Measurements from ENCODE around the gene RTP5. TPM values are rescaled to one million over a fixed set of nuclear protein-coding genes. Genes with fewer than 3 reads are reported as not detected.
"Not testable (repeated sequence)": the region's sequence is repeated elsewhere in the genome, so short reads cannot be mapped to it uniquely, and the experiment has no call there.

Gene RTP5
- total and polyA plus RNA-seq, 9 donors = 0.05 to 0.06 (median 0.05) TPM; not detected in 6

DNA sequence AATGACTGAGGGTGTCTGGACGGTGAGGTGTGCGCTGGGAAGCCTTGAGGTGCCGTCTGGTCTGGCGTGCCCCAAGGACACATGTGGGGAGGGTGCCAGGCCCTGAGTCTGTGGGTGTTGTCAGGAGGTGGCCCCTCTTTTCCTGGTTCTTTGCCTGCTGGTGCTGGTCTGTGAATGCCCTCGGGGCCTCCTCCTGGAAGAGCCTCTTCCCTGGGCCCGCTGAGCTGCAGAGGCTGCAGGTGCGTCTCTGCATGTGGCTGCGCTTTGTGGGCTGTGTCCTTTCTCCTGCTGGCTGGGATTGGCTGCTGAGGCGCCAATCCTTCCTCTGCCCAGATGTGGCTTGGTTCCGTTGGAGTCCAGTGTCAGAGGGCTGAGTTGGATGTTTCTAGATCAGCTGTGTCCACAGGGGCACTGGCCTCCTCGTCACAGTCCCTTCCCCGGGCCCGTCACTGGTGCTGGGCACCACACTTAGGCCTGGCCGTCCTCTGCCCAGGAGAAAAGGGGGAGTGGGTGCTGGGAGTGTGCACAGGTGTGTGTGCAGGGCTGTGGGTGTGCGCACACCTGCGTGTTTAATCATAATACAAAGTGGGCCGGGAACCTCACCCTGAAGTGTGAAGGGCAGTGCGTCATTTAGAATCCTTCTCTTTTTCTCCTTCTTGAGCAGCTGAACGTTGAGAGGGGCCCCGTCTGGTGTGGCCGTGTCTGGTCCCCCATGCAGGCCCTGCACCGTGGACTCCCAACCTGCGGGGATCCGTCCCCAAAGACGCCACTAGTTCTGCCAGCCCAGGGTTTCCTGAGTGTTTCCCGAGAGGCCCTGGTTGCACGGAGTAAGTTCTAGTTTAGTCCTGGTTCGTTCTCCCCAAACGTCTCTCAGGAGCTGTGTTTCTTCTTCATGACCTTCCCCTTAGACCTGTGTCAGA lies 35.5 kb downstream of the RTP5 start:
- Histone ChIP-seq H3K9me3 (replicated peaks; ENCODE audit: control insufficient read depth, low read depth, low read length) (no peaks in the 10 kb centered on the region), H3K27ac (ENCODE audit: low read length) (no peak overlapping the region), H3K4me1 (ENCODE audit: control insufficient read depth, insufficient read depth, low read length) (peaks cover 11% of the 10 kb centered on the region), H3K4me3 (ENCODE audit: low read length) (no peak overlapping the region), H3K27me3 (ENCODE audit: control insufficient read depth, insufficient read depth, low read length) (no peaks in the 10 kb centered on the region), H3K36me3 (ENCODE audit: control insufficient read depth, insufficient read depth, low read length) (peaks cover 8% of the 10 kb centered on the region)
- DNase-seq = no peak
- WGBS (ENCODE audit: insufficient coverage) = 83% methylated on average over 20 of the region's 29 CpGs

DNA sequence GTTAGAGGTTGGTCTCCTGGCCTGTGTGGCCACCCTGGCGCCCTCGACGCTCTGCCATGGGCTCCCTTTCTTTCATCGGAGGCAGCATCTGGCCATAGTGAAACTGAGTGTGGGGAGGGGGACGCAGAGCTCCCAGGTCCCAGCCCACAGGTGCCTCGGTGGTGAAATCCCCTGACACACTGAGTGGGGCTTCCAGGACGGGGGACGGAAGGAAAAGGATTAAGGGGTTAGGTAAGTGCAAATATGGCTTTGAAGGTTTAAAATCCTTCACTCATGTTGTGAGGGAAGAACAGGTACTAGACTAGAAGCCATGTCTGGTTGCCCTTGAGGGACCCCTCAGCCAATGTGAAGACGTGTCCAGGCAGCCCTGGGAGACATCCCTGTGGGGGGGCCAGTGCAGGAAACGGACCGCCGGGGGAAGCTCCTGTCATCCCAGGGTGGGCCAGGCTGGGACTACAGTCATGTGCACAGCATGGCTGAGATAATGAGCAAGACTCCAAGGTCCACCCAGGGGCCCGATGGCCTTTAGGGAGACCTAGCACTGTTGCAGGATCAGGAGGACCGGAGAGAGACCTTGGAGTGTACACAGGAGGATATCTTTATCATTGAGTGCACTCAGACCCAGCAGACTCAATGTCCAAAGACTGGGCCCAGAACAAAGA lies 36.3 kb downstream of the RTP5 start:
- Histone ChIP-seq H3K4me3 (ENCODE audit: low read length) (no peak overlapping the region), H3K36me3 (ENCODE audit: control insufficient read depth, insufficient read depth, low read length) (peaks cover 8% of the 10 kb centered on the region), H3K4me1 (ENCODE audit: control insufficient read depth, insufficient read depth, low read length) (peaks cover 3% of the 10 kb centered on the region), H3K27ac (ENCODE audit: low read length) (peak overlapping the region; percentile 65), H3K27me3 (ENCODE audit: control insufficient read depth, insufficient read depth, low read length) (no peaks in the 10 kb centered on the region), H3K9me3 (replicated peaks; ENCODE audit: control insufficient read depth, low read depth, low read length) (no peaks in the 10 kb centered on the region)
- 81% methylated on average over 13 of the region's 14 CpGs for WGBS (ENCODE audit: insufficient coverage)
- DNase-seq = no peak

- DNase-seq; H3K4me1 ChIP-seq (ENCODE audit: control insufficient read depth, insufficient read depth, low read length); H3K4me3 ChIP-seq (ENCODE audit: low read length); H3K36me3 ChIP-seq (ENCODE audit: control insufficient read depth, insufficient read depth, low read length); H3K27me3 ChIP-seq (ENCODE audit: control insufficient read depth, insufficient read depth, low read length); H3K9me3 ChIP-seq (replicated peaks; ENCODE audit: control insufficient read depth, low read depth, low read length): not testable (repeated sequence)
- peak overlapping the region; percentile 65 for H3K27ac ChIP-seq (ENCODE audit: low read length)
- WGBS (ENCODE audit: insufficient coverage) = 83% methylated on average over 1 of the region's 5 CpGs
Observed at GRCh38 chr2:241906378-241906770, 36.8 kb downstream of the RTP5 start.

- DNase-seq = peak; percentile 72
- peak overlapping the region; percentile 65 for H3K27ac ChIP-seq (ENCODE audit: low read length)
- WGBS (ENCODE audit: insufficient coverage) = 38% methylated on average over 9 of the region's 18 CpGs
- no peak overlapping the region for H3K4me3 ChIP-seq (ENCODE audit: low read length)
- H3K27me3 ChIP-seq (ENCODE audit: control insufficient read depth, insufficient read depth, low read length) = no peaks in the 10 kb centered on the region
- no peaks in the 10 kb centered on the region for H3K4me1 ChIP-seq (ENCODE audit: control insufficient read depth, insufficient read depth, low read length)
- H3K9me3 ChIP-seq (replicated peaks; ENCODE audit: control insufficient read depth, low read depth, low read length) = peaks cover under 1% of the 10 kb centered on the region
- peaks cover 5% of the 10 kb centered on the region for H3K36me3 ChIP-seq (ENCODE audit: control insufficient read depth, insufficient read depth, low read length)
Observed at GRCh38 chr2:241906826-241907570, 37.5 kb downstream of the RTP5 start.

DNA sequence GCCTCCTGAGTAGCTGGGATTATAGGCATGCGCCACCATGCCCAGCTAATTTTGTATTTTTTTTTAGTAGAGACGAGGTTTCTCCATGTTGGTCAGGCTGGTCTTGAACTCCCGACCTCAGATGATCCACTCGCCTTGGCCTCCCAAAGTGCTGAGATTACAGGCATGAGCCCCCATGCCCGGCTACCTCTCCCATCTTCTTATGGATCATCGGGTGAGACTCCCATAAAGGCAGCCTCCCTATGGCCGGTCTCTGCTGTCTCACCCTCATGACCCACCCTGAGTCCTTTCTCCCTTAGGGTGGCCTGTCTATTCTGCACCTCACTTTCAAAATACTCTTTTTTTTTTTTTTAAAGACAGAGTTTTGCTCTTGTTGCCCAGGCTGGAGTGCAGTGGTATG lies 38.3 kb downstream of the RTP5 start:
- H3K27ac ChIP-seq (ENCODE audit: low read length); DNase-seq; H3K36me3 ChIP-seq (ENCODE audit: control insufficient read depth, insufficient read depth, low read length); H3K4me3 ChIP-seq (ENCODE audit: low read length); H3K27me3 ChIP-seq (ENCODE audit: control insufficient read depth, insufficient read depth, low read length); H3K4me1 ChIP-seq (ENCODE audit: control insufficient read depth, insufficient read depth, low read length); H3K9me3 ChIP-seq (replicated peaks; ENCODE audit: control insufficient read depth, low read depth, low read length): not testable (repeated sequence)
- 100% methylated on average over 5 of the region's 7 CpGs for WGBS (ENCODE audit: insufficient coverage)

- no peak for DNase-seq
- Histone ChIP-seq H3K4me1 (ENCODE audit: control insufficient read depth, insufficient read depth, low read length) (no peaks in the 10 kb centered on the region), H3K27me3 (ENCODE audit: control insufficient read depth, insufficient read depth, low read length) (no peaks in the 10 kb centered on the region), H3K4me3 (ENCODE audit: low read length) (no peak overlapping the region), H3K9me3 (replicated peaks; ENCODE audit: control insufficient read depth, low read depth, low read length) (peaks cover 15% of the 10 kb centered on the region), H3K27ac (ENCODE audit: low read length) (no peak overlapping the region), H3K36me3 (ENCODE audit: control insufficient read depth, insufficient read depth, low read length) (peaks cover 5% of the 10 kb centered on the region)
- 86% methylated on average over 26 of the region's 26 CpGs for WGBS (ENCODE audit: insufficient coverage)
Observed at GRCh38 chr2:241908686-241909420, 39.3 kb downstream of the RTP5 start.

- no peak for DNase-seq
- peaks cover 18% of the 10 kb centered on the region for H3K9me3 ChIP-seq (replicated peaks; ENCODE audit: control insufficient read depth, low read depth, low read length)
- H3K36me3 ChIP-seq (ENCODE audit: control insufficient read depth, insufficient read depth, low read length) = peaks cover 5% of the 10 kb centered on the region
- H3K27ac ChIP-seq (ENCODE audit: low read length) = no peak overlapping the region
- 89% methylated on average over 11 of the region's 12 CpGs for WGBS (ENCODE audit: insufficient coverage)
- no peaks in the 10 kb centered on the region for H3K4me1 ChIP-seq (ENCODE audit: control insufficient read depth, insufficient read depth, low read length)
- H3K27me3 ChIP-seq (ENCODE audit: control insufficient read depth, insufficient read depth, low read length) = no peaks in the 10 kb centered on the region
- H3K4me3 ChIP-seq (ENCODE audit: low read length) = no peak overlapping the region
Observed at GRCh38 chr2:241909769-241910168, 40.2 kb downstream of the RTP5 start.

GRCh38 chr2:241910604-241911520 lies 41.3 kb downstream of the RTP5 start:
- no peak for DNase-seq
- peaks cover 5% of the 10 kb centered on the region for H3K36me3 ChIP-seq (ENCODE audit: control insufficient read depth, insufficient read depth, low read length)
- peaks cover 18% of the 10 kb centered on the region for H3K9me3 ChIP-seq (replicated peaks; ENCODE audit: control insufficient read depth, low read depth, low read length)
- no peaks in the 10 kb centered on the region for H3K27me3 ChIP-seq (ENCODE audit: control insufficient read depth, insufficient read depth, low read length)
- H3K27ac ChIP-seq (ENCODE audit: low read length) = no peak overlapping the region
- H3K4me3 ChIP-seq (ENCODE audit: low read length) = no peak overlapping the region
- WGBS (ENCODE audit: insufficient coverage) = 92% methylated on average over 19 of the region's 26 CpGs
- no peaks in the 10 kb centered on the region for H3K4me1 ChIP-seq (ENCODE audit: control insufficient read depth, insufficient read depth, low read length)

DNA sequence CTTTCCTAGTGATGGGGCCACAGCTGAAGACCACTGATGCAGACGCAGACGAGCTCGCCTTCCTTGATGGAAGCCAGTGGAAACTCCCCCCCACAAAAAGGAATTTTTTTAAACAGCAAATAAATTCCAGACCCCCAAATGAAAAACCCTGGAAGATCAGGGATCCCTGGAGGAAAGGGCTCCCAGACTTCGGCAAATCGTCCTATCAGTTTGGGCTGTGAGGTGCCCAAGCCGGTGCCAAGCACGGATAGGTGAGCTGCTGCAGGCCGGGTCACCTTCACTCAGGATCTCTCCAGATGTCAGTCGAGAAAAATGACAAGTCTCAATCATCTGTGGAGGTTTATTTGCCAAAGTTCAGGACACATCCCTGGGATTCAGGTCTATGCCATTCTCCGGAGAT lies 42.0 kb downstream of the RTP5 start:
- Histone ChIP-seq H3K4me3 (ENCODE audit: low read length) (no peak overlapping the region), H3K27ac (ENCODE audit: low read length) (no peak overlapping the region), H3K27me3 (ENCODE audit: control insufficient read depth, insufficient read depth, low read length) (no peaks in the 10 kb centered on the region), H3K9me3 (replicated peaks; ENCODE audit: control insufficient read depth, low read depth, low read length) (peaks cover 18% of the 10 kb centered on the region), H3K36me3 (ENCODE audit: control insufficient read depth, insufficient read depth, low read length) (peaks cover 5% of the 10 kb centered on the region), H3K4me1 (ENCODE audit: control insufficient read depth, insufficient read depth, low read length) (no peaks in the 10 kb centered on the region)
- WGBS (ENCODE audit: insufficient coverage) = 97% methylated on average over 8 of the region's 10 CpGs
- no peak for DNase-seq

All from muscle of leg (tissue), 11 donors.